ENCODE data around the gene TMEM140.

Gene TMEM140

DNA sequence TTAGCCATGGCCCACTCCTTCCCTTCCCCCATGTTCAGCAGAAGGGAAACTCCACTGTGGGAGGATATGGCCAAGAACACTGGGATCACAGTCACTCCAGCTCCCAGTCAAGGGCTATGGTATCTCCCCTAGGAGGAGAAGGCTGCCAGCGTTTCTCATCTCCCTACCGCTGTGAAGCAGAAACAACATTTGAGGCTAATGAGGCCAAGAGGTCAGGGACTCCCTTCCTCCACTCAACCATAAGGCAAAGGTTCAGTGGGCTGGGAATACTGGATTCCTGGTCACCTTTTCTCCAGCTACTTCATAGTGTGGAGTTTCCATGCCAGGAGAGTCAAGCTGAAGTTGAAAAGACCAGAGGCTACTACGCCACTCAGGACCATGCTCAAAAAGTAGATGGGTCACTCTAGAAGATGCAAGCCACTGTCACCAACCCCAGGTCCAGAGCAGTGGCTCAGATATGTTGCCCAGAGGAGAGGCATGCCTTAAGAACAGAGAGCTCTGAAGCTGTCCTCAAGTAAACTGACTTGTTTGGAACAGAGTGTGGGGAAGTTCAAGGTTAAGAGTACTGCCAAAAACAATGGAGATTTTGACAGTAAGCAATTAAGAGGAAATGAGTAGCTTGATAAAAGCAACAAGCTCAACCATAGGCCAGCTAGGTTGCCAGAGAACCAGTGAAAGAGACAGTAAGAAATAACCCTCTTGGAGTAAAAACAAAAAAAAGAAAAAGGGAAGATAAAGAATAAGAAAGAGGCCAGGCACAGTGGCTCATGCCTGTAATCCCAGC is 3.8 kb upstream of the TMEM140 start:
- ChIA-PET POLR2A (no interaction called here), CTCF (interaction anchor here (0.7 kb wide), 1 partner anchor 25 kb away, joined by 5 read pairs; no protein-coding TSS in a partner anchor)
- DNase-seq (ENCODE audit: extremely low spot score), result no peak
- TF ChIP-seq HDGF (IDR thresholded peaks at IDR 0.05; ENCODE audit: borderline replicate concordance) (no peak), ZNF384 (IDR thresholded peaks at IDR 0.05) (no peak), CTBP1 (IDR thresholded peaks at IDR 0.05; ENCODE audit: borderline replicate concordance) (no peak), FOXM1 (IDR thresholded peaks at IDR 0.05; ENCODE audit: borderline replicate concordance) (no peak), SP1 (IDR thresholded peaks at IDR 0.05) (no peak), L3MBTL2 (conservative IDR thresholded peaks at IDR 0.05) (no peak), FOXA1 (IDR thresholded peaks at IDR 0.05) (no peak), TARDBP (IDR thresholded peaks at IDR 0.05) (no peak), SUZ12 (IDR thresholded peaks at IDR 0.05) (no peak), ARNT (IDR thresholded peaks at IDR 0.05) (no peak), FOXK2 (IDR thresholded peaks at IDR 0.05) (no peak), PKNOX1 (IDR thresholded peaks at IDR 0.05) (no peak), ELF4 (IDR thresholded peaks at IDR 0.05) (no peak), LEF1 (IDR thresholded peaks at IDR 0.05; ENCODE audit: borderline replicate concordance) (no peak), NFRKB (IDR thresholded peaks at IDR 0.05) (no peak), BHLHE40 (IDR thresholded peaks at IDR 0.05; ENCODE audit: borderline replicate concordance) (no peak)

GRCh38 chr7:135147341-135147898 is 452 bp upstream of the TMEM140 start:
- DNase-seq (ENCODE audit: extremely low spot score), result no peak
- TF ChIP-seq L3MBTL2 (conservative IDR thresholded peaks at IDR 0.05) (no peak), ZNF384 (IDR thresholded peaks at IDR 0.05) (no peak), LEF1 (IDR thresholded peaks at IDR 0.05; ENCODE audit: borderline replicate concordance) (no peak), FOXM1 (IDR thresholded peaks at IDR 0.05; ENCODE audit: borderline replicate concordance) (no peak)
- ChIA-PET CTCF (no interaction called here), POLR2A (interaction anchor here (1.0 to 1.2 kb wide), 2 partner anchors 13 to 22 kb away, joined by 3 to 4 read pairs; no protein-coding TSS in a partner anchor)

DNA sequence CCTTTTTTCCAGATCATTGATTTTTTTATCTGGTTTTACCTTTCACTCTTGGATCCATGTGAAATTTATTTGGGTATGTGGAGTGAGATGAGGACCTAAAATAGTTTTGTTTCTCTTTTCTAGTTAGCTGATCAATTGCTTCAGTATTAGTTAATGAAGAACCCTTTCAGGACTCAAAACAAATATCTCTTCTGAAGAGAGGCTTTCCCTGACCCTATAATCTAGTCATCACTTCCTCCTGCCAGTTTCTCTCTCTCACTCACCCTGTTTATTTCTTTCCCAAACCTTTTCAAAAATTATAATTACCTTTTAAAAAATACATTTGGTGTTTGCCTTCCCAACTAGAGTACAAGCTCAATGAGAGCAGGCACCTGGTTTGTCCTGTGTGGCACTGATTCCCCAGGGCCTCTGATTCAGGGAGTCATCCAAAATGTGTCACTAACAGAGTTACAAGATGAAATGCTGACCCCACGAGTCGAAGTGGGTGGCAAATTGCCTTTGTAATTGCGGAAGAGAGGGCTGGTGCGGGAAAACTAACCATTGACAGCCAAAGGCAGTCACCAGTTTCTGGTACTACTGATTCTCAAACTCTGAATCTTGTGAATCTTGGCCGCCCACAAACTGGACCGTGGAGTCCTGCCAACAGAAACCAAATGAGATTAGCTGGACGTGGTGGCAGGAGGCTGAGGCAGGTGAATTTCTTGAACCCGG is 2.4 kb downstream of the TMEM140 start:
- CTCF ChIA-PET, result no interaction called here
- no peak for TF ChIP-seq PKNOX1 (IDR thresholded peaks at IDR 0.05)
- TF ChIP-seq FOXM1 (IDR thresholded peaks at IDR 0.05; ENCODE audit: borderline replicate concordance), result no peak
- TF ChIP-seq LEF1 (IDR thresholded peaks at IDR 0.05; ENCODE audit: borderline replicate concordance), result no peak
- no peak for TF ChIP-seq BHLHE40 (IDR thresholded peaks at IDR 0.05; ENCODE audit: borderline replicate concordance)
- TF ChIP-seq CTBP1 (IDR thresholded peaks at IDR 0.05; ENCODE audit: borderline replicate concordance), result no peak
- no peak for TF ChIP-seq NFRKB (IDR thresholded peaks at IDR 0.05)
- no peak for TF ChIP-seq FOXK2 (IDR thresholded peaks at IDR 0.05)
- no peak for TF ChIP-seq ARNT (IDR thresholded peaks at IDR 0.05)
- TF ChIP-seq FOXA1 (IDR thresholded peaks at IDR 0.05), result no peak
- no peak for TF ChIP-seq L3MBTL2 (conservative IDR thresholded peaks at IDR 0.05)
- no peak for TF ChIP-seq TARDBP (IDR thresholded peaks at IDR 0.05)
- no peak for TF ChIP-seq HDGF (IDR thresholded peaks at IDR 0.05; ENCODE audit: borderline replicate concordance)
- TF ChIP-seq ZNF384 (IDR thresholded peaks at IDR 0.05), result no peak
- DNase-seq (ENCODE audit: extremely low spot score), result no peak
- POLR2A ChIA-PET, result interaction anchor here (0.9 kb wide), 1 partner anchor 19 kb away, joined by 4 read pairs; no protein-coding TSS in a partner anchor

GRCh38 chr7:135151132-135151531 is 3.3 kb downstream of the TMEM140 start:
- no peak for TF ChIP-seq BHLHE40 (IDR thresholded peaks at IDR 0.05; ENCODE audit: borderline replicate concordance)
- no peak for TF ChIP-seq CTBP1 (IDR thresholded peaks at IDR 0.05; ENCODE audit: borderline replicate concordance)
- no peak for TF ChIP-seq SUZ12 (IDR thresholded peaks at IDR 0.05)
- TF ChIP-seq L3MBTL2 (conservative IDR thresholded peaks at IDR 0.05), result no peak
- TF ChIP-seq LEF1 (IDR thresholded peaks at IDR 0.05; ENCODE audit: borderline replicate concordance), result no peak
- no peak for TF ChIP-seq SP1 (IDR thresholded peaks at IDR 0.05)
- TF ChIP-seq ELF4 (IDR thresholded peaks at IDR 0.05), result no peak
- no peak for TF ChIP-seq PKNOX1 (IDR thresholded peaks at IDR 0.05)
- no peak for TF ChIP-seq FOXM1 (IDR thresholded peaks at IDR 0.05; ENCODE audit: borderline replicate concordance)
- no peak for TF ChIP-seq FOXK2 (IDR thresholded peaks at IDR 0.05)
- no peak for TF ChIP-seq HDGF (IDR thresholded peaks at IDR 0.05; ENCODE audit: borderline replicate concordance)
- TF ChIP-seq NFRKB (IDR thresholded peaks at IDR 0.05), result no peak
- no peak for TF ChIP-seq ZNF384 (IDR thresholded peaks at IDR 0.05)
- TF ChIP-seq FOXA1 (IDR thresholded peaks at IDR 0.05), result no peak
- no peak for TF ChIP-seq TARDBP (IDR thresholded peaks at IDR 0.05)
- TF ChIP-seq ARNT (IDR thresholded peaks at IDR 0.05), result no peak
- CTCF ChIA-PET, result no interaction called here
- POLR2A ChIA-PET, result interaction anchor here (0.9 kb wide), 1 partner anchor 18 kb away, joined by 4 read pairs; no protein-coding TSS in a partner anchor
- DNase-seq (ENCODE audit: extremely low spot score), result no peak

DNA sequence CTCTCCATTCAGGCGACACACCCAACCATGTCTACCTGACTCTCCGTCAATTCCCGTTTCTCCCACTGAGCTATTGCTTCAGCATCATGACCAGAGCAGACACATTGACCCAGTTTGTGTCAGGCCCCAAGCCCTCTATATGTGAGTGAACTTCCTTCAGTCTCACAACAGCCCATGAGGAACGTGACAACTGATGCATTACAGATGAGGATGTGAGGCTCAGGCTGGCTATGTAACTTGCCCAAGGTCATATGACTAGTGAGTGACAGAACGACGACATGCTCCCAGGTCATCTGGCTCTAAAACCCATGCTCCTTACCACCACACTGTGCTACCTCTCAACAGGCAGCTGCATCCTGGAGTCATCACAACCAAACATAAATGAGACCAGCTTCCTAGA is 3.7 kb downstream of the TMEM140 start:
- TF ChIP-seq PKNOX1 (IDR thresholded peaks at IDR 0.05), result no peak
- TF ChIP-seq CTBP1 (IDR thresholded peaks at IDR 0.05; ENCODE audit: borderline replicate concordance), result no peak
- no peak for TF ChIP-seq TARDBP (IDR thresholded peaks at IDR 0.05)
- TF ChIP-seq BHLHE40 (IDR thresholded peaks at IDR 0.05; ENCODE audit: borderline replicate concordance), result no peak
- TF ChIP-seq NFRKB (IDR thresholded peaks at IDR 0.05), result no peak
- TF ChIP-seq SP1 (IDR thresholded peaks at IDR 0.05), result no peak
- no peak for TF ChIP-seq FOXA1 (IDR thresholded peaks at IDR 0.05)
- no peak for TF ChIP-seq L3MBTL2 (conservative IDR thresholded peaks at IDR 0.05)
- TF ChIP-seq ELF4 (IDR thresholded peaks at IDR 0.05), result no peak
- TF ChIP-seq SUZ12 (IDR thresholded peaks at IDR 0.05), result no peak
- ChIA-PET POLR2A (interaction anchor here (0.9 kb wide), 1 partner anchor 18 kb away, joined by 4 read pairs; no protein-coding TSS in a partner anchor), CTCF (no interaction called here)
- no peak for DNase-seq (ENCODE audit: extremely low spot score)

Data from HEK293T (cell line).